SK-N-SH treated with all-trans-retinoic acid at 6 μM for 48 hours (cell line): ENCODE results near the gene FRMD4A.

Source experiments
- ATAC-seq: fragments of 200-7000 bp; cut with Tn5 transposase; 3 replicates; pipeline ENCODE4 v1.9.1; 2020; ENCODE audit warnings: mild to moderate bottlenecking, moderate library complexity
- ARNTL ChIP-seq: fragments of 450-650 bp; formaldehyde crosslinking; IDR thresholded peaks from 2 replicates; pipeline ENCODE4 v1.5.0; 2020; ENCODE audit warnings: low read depth, mild to moderate bottlenecking, moderate library complexity, borderline replicate concordance
- BACH2 ChIP-seq: fragments of 250-450 bp; sonication (Bioruptor Pico); IDR thresholded peaks from 2 replicates; pipeline ENCODE4 v1.9.0; 2021; ENCODE audit warnings: mild to moderate bottlenecking, borderline replicate concordance
- CREB5 ChIP-seq: fragments of 250-450 bp; sonication (Bioruptor Pico); IDR thresholded peaks from 2 replicates; pipeline ENCODE4 v1.5.1; 2020; ENCODE audit warnings: low read depth, mild to moderate bottlenecking, moderate library complexity
- CSDC2 ChIP-seq: fragments of 250-450 bp; sonication (Bioruptor Pico); IDR thresholded peaks from 2 replicates; pipeline ENCODE4 v1.5.0; 2020; ENCODE audit warnings: mild to moderate bottlenecking, moderate library complexity
- CSRNP3 ChIP-seq: fragments of 250-450 bp; sonication (Bioruptor Pico); IDR thresholded peaks from 2 replicates; pipeline ENCODE4 v1.5.1; 2021; ENCODE audit warnings: mild to moderate bottlenecking, moderate library complexity
- GLIS3 ChIP-seq: fragments of 250-450 bp; sonication (Bioruptor Pico); IDR thresholded peaks from 2 replicates; pipeline ENCODE4 v1.5.0; 2020; ENCODE audit warnings: mild to moderate bottlenecking, moderate library complexity
- OSR1 ChIP-seq: fragments of 250-450 bp; sonication (Bioruptor Pico); IDR thresholded peaks from 2 replicates; pipeline ENCODE4 v1.8.0; 2022; ENCODE audit warnings: moderate library complexity, mild to moderate bottlenecking, inconsistent platforms
- PATZ1 ChIP-seq: fragments of 250-450 bp; sonication (Bioruptor Pico); IDR thresholded peaks from 2 replicates; pipeline ENCODE4 v1.8.0; 2020; ENCODE audit warnings: mild to moderate bottlenecking, moderate library complexity, borderline replicate concordance
- POU6F1 ChIP-seq: fragments of 250-450 bp; sonication (Bioruptor Pico); IDR thresholded peaks from 2 replicates; pipeline ENCODE4 v1.8.0; 2021; ENCODE audit warnings: low read depth, mild to moderate bottlenecking, moderate library complexity, borderline replicate concordance
- PPARA ChIP-seq: fragments of 250-450 bp; sonication (Bioruptor Pico); IDR thresholded peaks from 2 replicates; pipeline ENCODE4 v1.5.0; 2020; ENCODE audit warnings: mild to moderate bottlenecking, borderline replicate concordance
- RARB ChIP-seq: fragments of 250-450 bp; sonication (Bioruptor Pico); IDR thresholded peaks from 2 replicates; pipeline ENCODE4 v1.8.0; 2021; ENCODE audit warnings: mild to moderate bottlenecking, moderate library complexity
- SNAI2 ChIP-seq: fragments of 250-450 bp; sonication (Bioruptor Pico); IDR thresholded peaks from 2 replicates; pipeline ENCODE4 v1.5.0; 2020; ENCODE audit warnings: mild to moderate bottlenecking, moderate library complexity
- TOX ChIP-seq: fragments of 250-450 bp; sonication (Bioruptor Pico); IDR thresholded peaks from 2 replicates; pipeline ENCODE4 v1.8.0; 2021; ENCODE audit warnings: mild to moderate bottlenecking, moderate library complexity, borderline replicate concordance
- TSHZ2 ChIP-seq: fragments of 250-450 bp; sonication (Bioruptor Pico); IDR thresholded peaks from 2 replicates; pipeline ENCODE4 v1.5.0; 2020; ENCODE audit warnings: mild to moderate bottlenecking, moderate library complexity
- ZC3H10 ChIP-seq: fragments of 250-450 bp; sonication (Bioruptor Pico); IDR thresholded peaks from 2 replicates; pipeline ENCODE4 v1.5.1; 2021; ENCODE audit warnings: mild to moderate bottlenecking, moderate library complexity
- ZFP3 ChIP-seq: fragments of 250-450 bp; sonication (Bioruptor Pico); IDR thresholded peaks from 2 replicates; pipeline ENCODE4 v1.5.0; 2020; ENCODE audit warnings: mild to moderate bottlenecking, moderate library complexity
- ZNF565 ChIP-seq: fragments of 450-650 bp; formaldehyde crosslinking; conservative IDR thresholded peaks from 2 replicates; pipeline ENCODE4 v1.5.0; 2020; ENCODE audit warnings: low read depth, mild to moderate bottlenecking, moderate library complexity
- ZNF70 ChIP-seq: fragments of 450-650 bp; formaldehyde crosslinking; IDR thresholded peaks from 2 replicates; pipeline ENCODE4 v1.5.0; 2020; ENCODE audit warnings: mild to moderate bottlenecking, moderate library complexity
- ZNF8 ChIP-seq: fragments of 450-650 bp; formaldehyde crosslinking; IDR thresholded peaks from 2 replicates; pipeline ENCODE4 v1.5.0; 2020; ENCODE audit warnings: mild to moderate bottlenecking, moderate library complexity

The FRMD4A gene

GRCh38 chr10:14271621-14272020 is 59.1 kb downstream of the FRMD4A start:
- TF ChIP-seq ARNTL (CRISPR knock-in tag) (no peak), PPARA (CRISPR knock-in tag) (no peak), ZNF70 (no peak), ZNF8 (CRISPR knock-in tag) (no peak)
- no peak for ATAC-seq

- TF ChIP-seq ZFP3 (CRISPR knock-in tag) (no peak), PPARA (CRISPR knock-in tag) (no peak), OSR1 (no peak), ZNF565 (no peak), RARB (CRISPR knock-in tag) (no peak), CSRNP3 (CRISPR knock-in tag) (no peak), GLIS3 (CRISPR knock-in tag) (no peak), POU6F1 (CRISPR knock-in tag) (no peak), CREB5 (CRISPR knock-in tag) (no peak), TSHZ2 (no peak), PATZ1 (CRISPR knock-in tag) (no peak), BACH2 (CRISPR knock-in tag) (no peak), CSDC2 (CRISPR knock-in tag) (no peak), ZC3H10 (CRISPR knock-in tag) (no peak), TOX (CRISPR knock-in tag) (no peak), SNAI2 (CRISPR knock-in tag) (no peak)
- no peak for ATAC-seq
Observed at GRCh38 chr10:14270370-14270769, 60.4 kb downstream of the FRMD4A start.

GRCh38 chr10:14265709-14266108 is 65.0 kb downstream of the FRMD4A start:
- ATAC-seq: no peak
- no peak for TF ChIP-seq TOX (CRISPR knock-in tag)
- no peak for TF ChIP-seq ZNF8 (CRISPR knock-in tag)
- no peak for TF ChIP-seq CSRNP3 (CRISPR knock-in tag)
- TF ChIP-seq BACH2 (CRISPR knock-in tag): no peak
- TF ChIP-seq OSR1: no peak
- TF ChIP-seq RARB (CRISPR knock-in tag): no peak
- no peak for TF ChIP-seq GLIS3 (CRISPR knock-in tag)
- TF ChIP-seq PATZ1 (CRISPR knock-in tag): no peak
- TF ChIP-seq TSHZ2: no peak
- no peak for TF ChIP-seq CREB5 (CRISPR knock-in tag)
- TF ChIP-seq ZC3H10 (CRISPR knock-in tag): no peak
- TF ChIP-seq ZNF565: no peak
